A549 (cell line): ENCODE data around the gene B4GALT6. TPM values are rescaled to one million over a fixed set of nuclear protein-coding genes. Genes with fewer than 3 reads are reported as not detected.

ENCODE experiments used
- ATAC-seq, 2 experiments: fragments of 200-7000 bp in 1 of 2; fragments of >200 bp in 1 of 2; cut with Nextera tagmentation in 1 of 2; cut with Tn5 transposase in 1 of 2; 3 replicates each; pipeline versions ENCODE4 v1.8.0 to v1.9.1; 2018 to 2020; ENCODE audit warnings: mild to moderate bottlenecking in 1 of 2, moderate library complexity in 1 of 2
- CTCF ChIA-PET: fragments of 300-600 bp; sonication (Branson Sonifier 250); formaldehyde crosslinking; extraction: SDS; loops from one replicate; lab custom pipeline; 2021; ENCODE audit warnings: antibody characterized with exemption, inconsistent platforms; lab: Yijun Ruan, JAX
- POLR2A ChIA-PET: fragments of 350-600 bp; formaldehyde crosslinking; extraction: SDS; loops from one replicate; lab custom pipeline; 2021; ENCODE audit warnings: antibody characterized with exemption, inconsistent platforms; lab: Yijun Ruan, JAX
- DNase-seq, 2 experiments: peaks; one replicate each; pipeline versions ENCODE4 v3.0.0 to v3.0.0-alpha.2; 2011 to 2016; ENCODE audit warnings: low read depth in 1 of 2, low spot score in 1 of 2
- FAIRE-seq: peaks from 2 replicates; lab custom pipeline; 2011; peaks lifted over from hg19 to GRCh38; lab: Jason Lieb, UNC
- H3K27ac ChIP-seq, 2 experiments: fragments of >200 bp; sonication (Bioruptor Twin); formaldehyde crosslinking; 3 replicates each; pipeline ENCODE4 v1.5.1; 2016 to 2017
- H3K4me1 ChIP-seq: fragments of >200 bp; sonication (Bioruptor Twin); formaldehyde crosslinking; 3 replicates; pipeline ENCODE4 v1.6.1; 2016
- H3K4me2 ChIP-seq: fragments of >200 bp; sonication (Bioruptor Twin); formaldehyde crosslinking; 3 replicates; pipeline ENCODE4 v1.6.1; 2016
- H3K4me3 ChIP-seq: fragments of >200 bp; sonication (Bioruptor Twin); formaldehyde crosslinking; 3 replicates; pipeline ENCODE4 v1.5.1; 2016
- H3K9me3 ChIP-seq: fragments of >200 bp; sonication (Bioruptor Twin); formaldehyde crosslinking; 3 replicates; pipeline ENCODE4 v1.6.1; 2016
- CEBPB ChIP-seq, 2 experiments: fragments of >200 bp in 1 of 2; sonication (Bioruptor Twin) in 1 of 2; formaldehyde crosslinking in 1 of 2; IDR thresholded peaks; 2 replicates each; pipeline ENCODE4 v1.6.1; 2012 to 2016
- CHD4 ChIP-seq: fragments of 200-600 bp; sonication (generic); IDR thresholded peaks from 2 replicates; pipeline ENCODE4 v1.6.1; 2016; ENCODE audit warnings: antibody characterized with exemption, mild to moderate bottlenecking, borderline replicate concordance
- EHF ChIP-seq: fragments of 250-450 bp; sonication (Bioruptor Pico); IDR thresholded peaks from 2 replicates; pipeline ENCODE4 v1.5.0; 2020; ENCODE audit warnings: mild to moderate bottlenecking
- FOSB ChIP-seq: fragments of 250-450 bp; sonication (Bioruptor Pico); IDR thresholded peaks from 2 replicates; pipeline ENCODE4 v1.5.0; 2020; ENCODE audit warnings: mild to moderate bottlenecking, moderate library complexity
- HDAC2 ChIP-seq: fragments of 200-600 bp; sonication (generic); IDR thresholded peaks from 2 replicates; pipeline ENCODE4 v1.6.1; 2016
- HOXB13 ChIP-seq: fragments of 250-450 bp; sonication (Bioruptor Pico); IDR thresholded peaks from 2 replicates; pipeline ENCODE4 v1.5.0; 2020; ENCODE audit warnings: low read depth, mild to moderate bottlenecking, moderate library complexity
- JUNB ChIP-seq: fragments of >200 bp; sonication (Bioruptor Twin); formaldehyde crosslinking; IDR thresholded peaks from 2 replicates; pipeline ENCODE4 v1.6.1; 2016
- KDM5A ChIP-seq: fragments of 200-600 bp; sonication (generic); IDR thresholded peaks from 2 replicates; pipeline ENCODE4 v1.6.1; 2016; ENCODE audit warnings: antibody characterized with exemption, mild to moderate bottlenecking
- NPAS2 ChIP-seq: fragments of 250-450 bp; sonication (Bioruptor Pico); IDR thresholded peaks from 2 replicates; pipeline ENCODE4 v1.8.0; 2022; ENCODE audit warnings: mild to moderate bottlenecking, moderate library complexity, borderline replicate concordance
- NR3C1 ChIP-seq: fragments of >200 bp; sonication (Bioruptor Twin); formaldehyde crosslinking; IDR thresholded peaks from 3 replicates; pipeline ENCODE4 v1.6.1; 2017
- RARB ChIP-seq: fragments of 250-450 bp; sonication (Bioruptor Pico); IDR thresholded peaks from 2 replicates; pipeline ENCODE4 v1.8.0; 2021; ENCODE audit warnings: mild to moderate bottlenecking, moderate library complexity
- RFX5 ChIP-seq: fragments of 450-650 bp; IDR thresholded peaks from 2 replicates; pipeline ENCODE4 v1.7.1; 2014; ENCODE audit warnings: antibody characterized with exemption, mild to moderate bottlenecking, moderate library complexity
- SMC3 ChIP-seq: fragments of >200 bp; sonication (Bioruptor Twin); formaldehyde crosslinking; IDR thresholded peaks from 3 replicates; pipeline ENCODE4 v1.6.1; 2018; ENCODE audit warnings: inconsistent platforms
- SREBF2 ChIP-seq: fragments of 450-650 bp; IDR thresholded peaks from 2 replicates; pipeline ENCODE4 v1.6.1; 2014; ENCODE audit warnings: mild to moderate bottlenecking, moderate library complexity
- TFCP2L1 ChIP-seq: fragments of 250-450 bp; sonication (Bioruptor Pico); IDR thresholded peaks from 2 replicates; pipeline ENCODE4 v1.5.0; 2021; ENCODE audit warnings: mild to moderate bottlenecking
- WGBS: methylation state at CpG from one replicate; pipeline ENCODE4 v1.1.6; 2017; ENCODE audit errors: missing lambda C conversion rate; 5-methylcytosine and 5-hydroxymethylcytosine counted together
- polyA plus RNA-seq, 4 experiments: library from polyadenylated mRNA; depleted of rRNA in 3 of 4; stranded (reverse); fragments of >200 nt; fragmentation: RNase III in 1 of 4; extraction: RNeasy Plus Mini Kit Qiagen cat#74134 plus additional on column Dnase treatment in 1 of 4; gene quantifications; 2 replicates in 3 of 4; 3 replicates in 1 of 4; pipeline ENCODE4 v1.2.3, GENCODE V29; 2011 to 2017
- TF ChIP-seq, protein P1 (sequence below): fragments of 250-450 bp; sonication (Bioruptor Pico); IDR thresholded peaks from 2 replicates; pipeline ENCODE4 v1.5.0; 2021; ENCODE audit warnings: mild to moderate bottlenecking, moderate library complexity, borderline replicate concordance
- TF ChIP-seq, protein P2 (sequence below): IDR thresholded peaks from 2 replicates; pipeline ENCODE4 v1.6.1; 2012

B4GALT6 gene
- polyA plus RNA-seq, 2 of the 4 experiments (the other 2 are of a cell fraction): 7.1 to 12.8 TPM

DNA sequence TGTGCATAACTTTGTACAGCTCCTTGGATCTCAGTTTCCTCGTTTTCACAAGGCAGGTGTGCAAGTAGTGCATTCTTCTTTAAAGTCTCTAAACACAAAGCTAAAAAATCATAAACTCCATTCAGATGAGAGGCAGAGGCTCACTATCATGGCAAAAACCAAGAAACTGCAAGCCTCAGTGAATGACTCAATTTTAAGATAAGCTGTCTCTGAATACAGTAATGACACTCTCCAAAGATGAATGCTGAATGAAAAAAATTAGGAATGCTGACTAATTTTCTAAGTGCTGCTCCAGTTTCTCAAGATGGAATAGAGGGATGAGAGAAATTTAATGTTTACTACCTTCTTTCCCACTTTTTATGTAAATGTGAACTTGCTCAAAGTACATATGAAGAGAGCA, 17.2 kb downstream of the B4GALT6 start:
- DNase-seq: no peak
- Histone ChIP-seq H3K9me3 (no peaks in the 10 kb centered on the region), H3K4me3 (no peak overlapping the region), H3K4me2 (no peak overlapping the region), H3K27ac (no peak overlapping the region), H3K4me1 (no peaks in the 10 kb centered on the region)
- no peak for FAIRE-seq
- CTCF ChIA-PET: interaction anchor here (1.3 kb wide), 1 partner anchor 11 kb away, joined by 4 read pairs; no protein-coding TSS in a partner anchor
- no peak for TF ChIP-seq SMC3
- TF ChIP-seq, protein P1, sequence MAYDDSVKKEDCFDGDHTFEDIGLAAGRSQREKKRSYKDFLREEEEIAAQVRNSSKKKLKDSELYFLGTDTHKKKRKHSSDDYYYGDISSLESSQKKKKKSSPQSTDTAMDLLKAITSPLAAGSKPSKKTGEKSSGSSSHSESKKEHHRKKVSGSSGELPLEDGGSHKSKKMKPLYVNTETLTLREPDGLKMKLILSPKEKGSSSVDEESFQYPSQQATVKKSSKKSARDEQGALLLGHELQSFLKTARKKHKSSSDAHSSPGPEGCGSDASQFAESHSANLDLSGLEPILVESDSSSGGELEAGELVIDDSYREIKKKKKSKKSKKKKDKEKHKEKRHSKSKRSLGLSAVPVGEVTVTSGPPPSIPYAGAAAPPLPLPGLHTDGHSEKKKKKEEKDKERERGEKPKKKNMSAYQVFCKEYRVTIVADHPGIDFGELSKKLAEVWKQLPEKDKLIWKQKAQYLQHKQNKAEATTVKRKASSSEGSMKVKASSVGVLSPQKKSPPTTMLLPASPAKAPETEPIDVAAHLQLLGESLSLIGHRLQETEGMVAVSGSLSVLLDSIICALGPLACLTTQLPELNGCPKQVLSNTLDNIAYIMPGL: no peak
- no peak for TF ChIP-seq TFCP2L1 (CRISPR knock-in tag)
- no peak for TF ChIP-seq FOSB (CRISPR knock-in tag)
- WGBS: 87% methylated on average over 1 of the region's 1 CpG
- POLR2A ChIA-PET: no interaction called here
- ATAC-seq: no peak

DNA sequence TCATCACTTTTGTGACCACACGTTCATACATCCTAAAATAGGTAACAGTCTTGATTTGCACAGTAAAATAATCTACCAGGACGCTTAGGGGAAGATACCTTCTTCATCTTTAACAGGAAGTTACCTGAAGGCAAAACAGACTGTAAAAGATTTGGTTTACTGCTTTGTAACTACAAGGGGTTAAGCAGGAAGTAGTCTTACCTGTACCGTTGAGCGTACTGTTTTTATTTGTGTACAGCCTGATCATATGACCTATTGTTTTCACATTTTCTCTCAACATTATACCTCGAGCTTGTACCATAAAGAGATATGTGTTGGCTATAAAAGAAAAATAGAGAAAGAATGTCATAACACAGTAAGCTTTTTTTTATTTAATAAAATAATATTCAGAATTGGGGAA, 18.3 kb downstream of the B4GALT6 start:
- no peak for TF ChIP-seq EHF (CRISPR knock-in tag)
- no peak for TF ChIP-seq CHD4
- no peak for TF ChIP-seq JUNB
- no peak for TF ChIP-seq RFX5
- TF ChIP-seq NPAS2 (CRISPR knock-in tag): no peak
- no peak for TF ChIP-seq KDM5A
- TF ChIP-seq HDAC2: no peak
- no peak for TF ChIP-seq RARB (CRISPR knock-in tag)
- TF ChIP-seq CEBPB (IDR thresholded peaks at IDR 0.05): no peak
- H3K4me3 ChIP-seq: no peak overlapping the region
- FAIRE-seq (no peak), ATAC-seq (no peak), DNase-seq (no peak)
- H3K9me3 ChIP-seq: no peaks in the 10 kb centered on the region
- CTCF ChIA-PET: no interaction called here
- POLR2A ChIA-PET: no interaction called here
- H3K27ac ChIP-seq: no peak overlapping the region
- 0 out of 3 replicates have a peak, but pooled peaks cover 3% of the 10 kb centered on the region for H3K4me1 ChIP-seq
- no peak overlapping the region for H3K4me2 ChIP-seq
- WGBS: 80% methylated on average over 5 of the region's 5 CpGs

DNA sequence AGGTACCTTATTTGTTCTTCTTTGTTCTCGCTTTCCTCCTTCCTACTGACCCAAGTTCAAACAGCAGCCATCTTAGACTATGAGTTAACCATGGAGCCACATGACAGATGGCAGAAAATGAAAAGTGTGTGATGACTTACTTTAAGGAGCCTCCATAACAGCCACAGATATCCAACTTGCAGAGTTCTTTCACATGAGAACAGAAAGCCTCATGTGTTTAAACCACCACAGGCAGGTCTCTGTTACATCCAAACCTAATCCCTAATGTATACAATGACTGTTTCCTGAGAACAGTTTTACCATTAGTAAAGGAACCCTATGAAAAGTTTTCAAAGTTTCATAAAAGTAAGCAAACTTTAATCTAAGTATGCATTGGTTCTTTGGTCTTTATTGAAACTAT, 20.3 kb downstream of the B4GALT6 start:
- WGBS: 86% methylated on average over 1 of the region's 1 CpG

DNA sequence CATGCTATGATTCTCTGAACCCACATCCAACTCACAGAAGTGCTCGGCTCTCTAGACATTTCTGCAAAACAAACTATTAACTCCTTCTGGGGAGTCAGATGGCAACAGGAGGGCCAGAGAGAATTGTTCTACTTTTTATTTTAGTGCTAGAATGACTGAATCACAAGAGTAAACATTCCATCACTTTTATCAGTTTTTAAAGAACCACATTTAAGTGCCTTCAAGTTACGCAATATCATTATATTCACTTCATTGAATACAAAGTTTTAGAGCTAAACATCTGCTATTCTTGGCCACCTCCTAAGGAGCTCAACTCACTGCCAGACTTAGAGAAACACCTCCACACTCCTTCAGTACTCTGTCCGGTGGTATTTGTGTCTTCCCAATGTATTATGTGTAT, 22.4 kb downstream of the B4GALT6 start:
- no peak overlapping the region for H3K27ac ChIP-seq
- FAIRE-seq: no peak
- ChIA-PET CTCF (interaction anchor here (1.1 kb wide), 1 partner anchor 25 kb away, joined by 3 read pairs; no protein-coding TSS in a partner anchor), POLR2A (no interaction called here)
- H3K4me1 ChIP-seq: 0 out of 3 replicates have a peak, but pooled peaks cover 3% of the 10 kb centered on the region
- H3K9me3 ChIP-seq: no peaks in the 10 kb centered on the region
- DNase-seq: no peak
- TF ChIP-seq, protein P2, sequence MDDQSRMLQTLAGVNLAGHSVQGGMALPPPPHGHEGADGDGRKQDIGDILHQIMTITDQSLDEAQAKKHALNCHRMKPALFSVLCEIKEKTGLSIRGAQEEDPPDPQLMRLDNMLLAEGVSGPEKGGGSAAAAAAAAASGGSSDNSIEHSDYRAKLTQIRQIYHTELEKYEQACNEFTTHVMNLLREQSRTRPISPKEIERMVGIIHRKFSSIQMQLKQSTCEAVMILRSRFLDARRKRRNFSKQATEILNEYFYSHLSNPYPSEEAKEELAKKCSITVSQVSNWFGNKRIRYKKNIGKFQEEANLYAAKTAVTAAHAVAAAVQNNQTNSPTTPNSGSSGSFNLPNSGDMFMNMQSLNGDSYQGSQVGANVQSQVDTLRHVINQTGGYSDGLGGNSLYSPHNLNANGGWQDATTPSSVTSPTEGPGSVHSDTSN: no peak
- TF ChIP-seq NR3C1: no peak
- TF ChIP-seq CEBPB (IDR thresholded peaks at IDR 0.05): peak; percentile 26 to 41; a peak in 1 of 4 replicates
- TF ChIP-seq, all 56 proteins: peak for 1
- no peak overlapping the region for H3K4me2 ChIP-seq
- 61% methylated on average over 3 of the region's 3 CpGs for WGBS
- no peak overlapping the region for H3K4me3 ChIP-seq
- no peak for ATAC-seq

More for the DNA sequence above, 20.3 kb downstream of the B4GALT6 start:
- no peak for ATAC-seq
- H3K4me2 ChIP-seq: no peak overlapping the region
- CTCF ChIA-PET: no interaction called here
- FAIRE-seq: no peak
- TF ChIP-seq JUNB (no peak), HOXB13 (CRISPR knock-in tag) (no peak), SREBF2 (no peak)
- POLR2A ChIA-PET: no interaction called here
- H3K27ac ChIP-seq: no peak overlapping the region
- H3K4me3 ChIP-seq: no peak overlapping the region
- no peaks in the 10 kb centered on the region for H3K9me3 ChIP-seq
- H3K4me1 ChIP-seq: 0 out of 3 replicates have a peak, but pooled peaks cover 3% of the 10 kb centered on the region
- DNase-seq: no peak
